ENCODE data around the gene ARHGAP32. TPM values are rescaled to one million over a fixed set of nuclear protein-coding genes. Genes with fewer than 3 reads are reported as not detected.

Gene ARHGAP32
- total RNA-seq, 1 donor from 2014 or later, result 21.4 TPM

GRCh38 chr11:128929468-128929867 lies 262.7 kb downstream of the ARHGAP32 start:
- DNase-seq (ENCODE audit: low spot score), result no peak
- Mint-ChIP-seq H3K27me3 (ENCODE audit: insufficient read depth, low read depth) (peaks cover 33% of the 10 kb centered on the region), H3K4me3 (no peak overlapping the region), H3K4me1 (peaks cover 64% of the 10 kb centered on the region), H3K9me3 (no peaks in the 10 kb centered on the region), H3K27ac (peak overlapping the region; percentile 78), H3K36me3 (no peaks in the 10 kb centered on the region)
- no peaks in the 10 kb centered on the region for H3K36me3 ChIP-seq
- TF ChIP-seq EZH2phosphoT487 (IDR thresholded peaks at IDR 0.05), result no peak
- H3K9me3 ChIP-seq (ENCODE audit: low read depth), result no peaks in the 10 kb centered on the region
- no peak overlapping the region for H2AFZ ChIP-seq (replicated peaks)
- no peaks in the 10 kb centered on the region for H4K20me1 ChIP-seq (ENCODE audit: low read depth)
- peaks cover 20% of the 10 kb centered on the region for H3K4me1 ChIP-seq
- no peaks in the 10 kb centered on the region for H3K79me2 ChIP-seq (ENCODE audit: low read depth)
- H3K27me3 ChIP-seq, result peaks cover 33% of the 10 kb centered on the region
- H3K4me2 ChIP-seq, result no peak overlapping the region
- H3K27ac ChIP-seq, result no peak overlapping the region
- H3K4me3 ChIP-seq, result no peak overlapping the region
- no peak overlapping the region for H3K9ac ChIP-seq
- H3F3A ChIP-seq (ENCODE audit: low read depth), result no peaks in the 10 kb centered on the region

GRCh38 chr11:128928400-128928799 lies 263.7 kb downstream of the ARHGAP32 start:
- Histone ChIP-seq H3K9ac (no peak overlapping the region), H2AFZ (replicated peaks) (no peak overlapping the region), H4K20me1 (ENCODE audit: low read depth) (no peaks in the 10 kb centered on the region), H3K4me2 (no peak overlapping the region), H3K9me3 (ENCODE audit: low read depth) (no peaks in the 10 kb centered on the region), H3F3A (ENCODE audit: low read depth) (no peaks in the 10 kb centered on the region), H3K27me3 (peaks cover 33% of the 10 kb centered on the region), H3K4me1 (peaks cover 20% of the 10 kb centered on the region), H3K36me3 (no peaks in the 10 kb centered on the region), H3K27ac (no peak overlapping the region), H3K4me3 (no peak overlapping the region), H3K79me2 (ENCODE audit: low read depth) (no peaks in the 10 kb centered on the region)
- Mint-ChIP-seq H3K36me3 (no peaks in the 10 kb centered on the region), H3K4me1 (peaks cover 67% of the 10 kb centered on the region), H3K9me3 (no peaks in the 10 kb centered on the region), H3K27me3 (ENCODE audit: insufficient read depth, low read depth) (peaks cover 41% of the 10 kb centered on the region), H3K4me3 (no peak overlapping the region), H3K27ac (no peak overlapping the region)
- TF ChIP-seq CTCF (IDR thresholded peaks at IDR 0.05) (no peak), EZH2phosphoT487 (IDR thresholded peaks at IDR 0.05) (no peak), EZH2 (IDR thresholded peaks at IDR 0.05) (no peak)
- no peak for DNase-seq (ENCODE audit: low spot score)

- H3K36me3 ChIP-seq, result no peaks in the 10 kb centered on the region
- peaks cover 33% of the 10 kb centered on the region for H3K27me3 ChIP-seq
- H3K9me3 ChIP-seq (ENCODE audit: low read depth), result no peaks in the 10 kb centered on the region
- TF ChIP-seq EZH2 (IDR thresholded peaks at IDR 0.05) (no peak), EZH2phosphoT487 (IDR thresholded peaks at IDR 0.05) (no peak), CTCF (IDR thresholded peaks at IDR 0.05) (no peak)
- H3F3A ChIP-seq (ENCODE audit: low read depth), result no peaks in the 10 kb centered on the region
- Mint-ChIP-seq H3K4me3 (no peak overlapping the region), H3K27me3 (ENCODE audit: insufficient read depth, low read depth) (peaks cover 41% of the 10 kb centered on the region), H3K36me3 (no peaks in the 10 kb centered on the region), H3K4me1 (peaks cover 67% of the 10 kb centered on the region), H3K27ac (no peak overlapping the region), H3K9me3 (no peaks in the 10 kb centered on the region)
- H3K4me2 ChIP-seq, result no peak overlapping the region
- H3K4me1 ChIP-seq, result peaks cover 20% of the 10 kb centered on the region
- H3K9ac ChIP-seq, result no peak overlapping the region
- H4K20me1 ChIP-seq (ENCODE audit: low read depth), result no peaks in the 10 kb centered on the region
- no peaks in the 10 kb centered on the region for H3K79me2 ChIP-seq (ENCODE audit: low read depth)
- H3K27ac ChIP-seq, result no peak overlapping the region
- peak overlapping the region; percentile 45 for H2AFZ ChIP-seq (replicated peaks)
- DNase-seq (ENCODE audit: low spot score), result no peak
- H3K4me3 ChIP-seq, result no peak overlapping the region
Measured at GRCh38 chr11:128927683-128928336, 264.3 kb downstream of the ARHGAP32 start.

GRCh38 chr11:128927108-128927461 lies 265.0 kb downstream of the ARHGAP32 start:
- Histone ChIP-seq H3K27ac (no peak overlapping the region), H3K27me3 (peaks cover 33% of the 10 kb centered on the region), H4K20me1 (ENCODE audit: low read depth) (no peaks in the 10 kb centered on the region), H3K9me3 (ENCODE audit: low read depth) (no peaks in the 10 kb centered on the region), H3K9ac (no peak overlapping the region), H3K36me3 (no peaks in the 10 kb centered on the region), H3K4me1 (peaks cover 20% of the 10 kb centered on the region), H3K4me3 (no peak overlapping the region), H3K79me2 (ENCODE audit: low read depth) (no peaks in the 10 kb centered on the region), H2AFZ (replicated peaks) (no peak overlapping the region), H3K4me2 (no peak overlapping the region), H3F3A (ENCODE audit: low read depth) (no peaks in the 10 kb centered on the region)
- H3K36me3 Mint-ChIP-seq, result no peaks in the 10 kb centered on the region
- H3K9me3 Mint-ChIP-seq, result no peaks in the 10 kb centered on the region
- H3K4me3 Mint-ChIP-seq, result no peak overlapping the region
- TF ChIP-seq CTCF (IDR thresholded peaks at IDR 0.05) (no peak), EZH2 (IDR thresholded peaks at IDR 0.05) (no peak), EZH2phosphoT487 (IDR thresholded peaks at IDR 0.05) (no peak)
- peaks cover 42% of the 10 kb centered on the region for H3K27me3 Mint-ChIP-seq (ENCODE audit: insufficient read depth, low read depth)
- H3K4me1 Mint-ChIP-seq, result peaks cover 67% of the 10 kb centered on the region
- no peak overlapping the region for H3K27ac Mint-ChIP-seq
- DNase-seq (ENCODE audit: low spot score), result no peak
